Vagina (tissue), 2 donors: ENCODE data around the gene FOXL3. TPM values are rescaled to one million over a fixed set of nuclear protein-coding genes. Genes with fewer than 3 reads are reported as not detected.
"Not testable (repeated sequence)": the region's sequence is repeated elsewhere in the genome, so short reads cannot be mapped to it uniquely, and the experiment has no call there.

Source experiments
- DNase-seq, 2 donors: peaks; one replicate each; pipeline ENCODE4 v3.0.0-alpha.2; 2017; ENCODE audit errors: extremely low spot score in 2 of 2
- H3K27ac ChIP-seq: fragments of 200-600 bp; sonication (generic); one replicate; pipeline ENCODE4 v1.5.1; 2019
- H3K27me3 ChIP-seq: fragments of 200-600 bp; sonication (generic); one replicate; pipeline ENCODE4 v1.5.1; 2019
- H3K36me3 ChIP-seq, 2 donors: fragments of 200-600 bp; sonication (generic); one replicate each; pipeline ENCODE4 v1.5.1; 2017 to 2019
- H3K4me1 ChIP-seq: fragments of 200-600 bp; sonication (generic); one replicate; pipeline ENCODE4 v1.5.1; 2019
- H3K4me3 ChIP-seq, 2 donors: fragments of 200-600 bp; sonication (generic); 1 replicate in 1 of 2; 2 replicates in 1 of 2; pipeline ENCODE4 v1.5.1; 2016 to 2019
- H3K9me3 ChIP-seq: fragments of 200-600 bp; sonication (generic); one replicate; pipeline ENCODE4 v1.5.1; 2019
- CTCF ChIP-seq, 3 experiments: fragments of 450-650 bp in 2 of 3; fragments of 200-600 bp in 1 of 3; sonication (generic) in 1 of 3; IDR thresholded peaks; one replicate each; pipeline ENCODE4 v1.5.1; 2017 to 2019; ENCODE audit warnings: antibody characterized with exemption in 3 of 3, mild to moderate bottlenecking in 2 of 3, moderate library complexity in 2 of 3
- POLR2A ChIP-seq, 2 donors: fragments of 450-650 bp; IDR thresholded peaks; one replicate each; pipeline ENCODE4 v1.6.1; 2017; ENCODE audit warnings: antibody characterized with exemption in 2 of 2, mild to moderate bottlenecking in 2 of 2, moderate library complexity in 2 of 2
- POLR2AphosphoS5 ChIP-seq, 2 donors: sonication (generic); formaldehyde crosslinking; IDR thresholded peaks; one replicate each; pipeline ENCODE4 v1.9.0; 2017; ENCODE audit warnings: antibody characterized with exemption in 2 of 2, mild to moderate bottlenecking in 2 of 2, low read depth in 1 of 2; ENCODE audit not compliant: insufficient read depth in 1 of 2
- intact Hi-C: fragments of 100-400 bp; cut with DNase I; formaldehyde crosslinking; loops from one replicate; pipeline ENCODE4 v1.15.1; 2023
- total RNA-seq: library from RNA; depleted of rRNA; stranded (reverse); fragments of >200 nt; gene quantifications from one replicate; pipeline ENCODE4 v1.2.3, GENCODE V29; 2016

The FOXL3 gene
- total RNA-seq, result not detected

DNA sequence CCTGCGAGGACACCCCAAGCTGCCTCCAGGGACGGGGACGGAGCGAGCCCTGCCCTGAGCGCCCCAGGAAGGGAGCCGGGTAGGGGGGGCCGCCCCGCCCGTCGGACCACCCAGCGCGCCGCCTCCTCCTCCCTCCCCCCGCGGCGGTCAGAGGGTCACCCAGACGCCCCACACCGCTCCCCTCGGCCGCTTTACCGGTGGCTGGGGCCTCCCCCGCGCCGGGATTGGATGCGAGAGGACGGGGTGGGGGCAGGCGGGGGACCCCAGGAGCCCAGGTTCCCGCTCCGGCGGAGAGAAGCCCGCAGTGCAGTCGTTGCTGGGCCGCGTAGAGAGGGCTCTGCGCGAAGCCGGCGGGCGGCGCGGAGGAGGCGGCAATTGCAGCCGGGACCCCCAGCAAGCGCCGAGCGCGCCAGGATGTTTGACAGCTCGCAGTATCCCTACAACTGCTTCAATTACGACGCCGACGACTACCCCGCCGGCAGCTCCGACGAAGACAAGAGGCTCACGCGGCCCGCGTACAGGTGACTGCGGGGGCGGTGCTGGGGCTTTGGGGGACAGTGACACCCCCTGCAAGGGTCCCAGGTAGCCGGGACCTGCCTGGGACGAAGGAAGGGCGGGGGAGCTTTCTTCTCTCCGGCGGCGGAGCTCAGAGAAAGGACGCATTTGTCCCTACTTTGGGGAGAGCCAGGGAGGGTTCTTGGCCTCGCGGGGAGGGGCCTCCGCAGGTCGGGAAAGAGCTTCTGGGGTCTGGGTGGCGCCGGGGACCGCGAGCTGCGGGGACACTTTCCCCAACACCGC lies at the start of gene FOXL3:
FOXL3 (plus strand) TSS at position 415 of the 798 bp plus-strand sequence; CDS start at position 415, 0 bp downstream.
- H3K9me3 ChIP-seq, result no peaks in the 10 kb centered on the region
- no peak within 1 kb of the TSS for H3K4me3 ChIP-seq
- H3K27ac ChIP-seq, result no peak within 1 kb of the TSS
- TF ChIP-seq CTCF (IDR thresholded peaks at IDR 0.05), result no peak
- no peak for TF ChIP-seq POLR2A (IDR thresholded peaks at IDR 0.05)
- no peak for TF ChIP-seq POLR2AphosphoS5 (IDR thresholded peaks at IDR 0.05; ENCODE audit: insufficient read depth in 1 of 2, low read depth in 1 of 2)
- DNase-seq, result no peak
- H3K36me3 ChIP-seq, result no peaks in the 10 kb centered on the region
- peaks cover 15% of the 10 kb centered on the region for H3K27me3 ChIP-seq
- peaks cover 11% of the 10 kb centered on the region for H3K4me1 ChIP-seq
- intact Hi-C loops, result no loop called here

GRCh38 chr7:240887-241421 lies 49.0 kb upstream of the FOXL3 start:
- TF ChIP-seq POLR2A (IDR thresholded peaks at IDR 0.05), result no peak
- no peak for TF ChIP-seq POLR2AphosphoS5 (IDR thresholded peaks at IDR 0.05; ENCODE audit: insufficient read depth in 1 of 2, low read depth in 1 of 2)
- no peak for TF ChIP-seq CTCF (IDR thresholded peaks at IDR 0.05)
- intact Hi-C loops, result no loop called here
- Histone ChIP-seq H3K9me3 (no peaks in the 10 kb centered on the region), H3K27me3 (no peaks in the 10 kb centered on the region), H3K27ac (no peak overlapping the region), H3K4me1 (peaks cover 2% of the 10 kb centered on the region), H3K4me3 (no peak overlapping the region), H3K36me3 (no peaks in the 10 kb centered on the region)
- DNase-seq, result no peak

GRCh38 chr7:241513-241912 lies 48.5 kb upstream of the FOXL3 start:
- no peaks in the 10 kb centered on the region for H3K36me3 ChIP-seq
- no peak overlapping the region for H3K27ac ChIP-seq
- H3K4me1 ChIP-seq, result no peaks in the 10 kb centered on the region
- DNase-seq, result no peak
- H3K27me3 ChIP-seq, result no peaks in the 10 kb centered on the region
- no peak overlapping the region for H3K4me3 ChIP-seq
- TF ChIP-seq POLR2A (IDR thresholded peaks at IDR 0.05) (no peak), CTCF (IDR thresholded peaks at IDR 0.05) (no peak), POLR2AphosphoS5 (IDR thresholded peaks at IDR 0.05; ENCODE audit: insufficient read depth in 1 of 2, low read depth in 1 of 2) (no peak)
- H3K9me3 ChIP-seq, result no peaks in the 10 kb centered on the region
- intact Hi-C loops, result no loop called here

GRCh38 chr7:242826-243579 lies 47.0 kb upstream of the FOXL3 start:
- intact Hi-C loops, H3K36me3 ChIP-seq, H3K27me3 ChIP-seq, H3K27ac ChIP-seq, H3K9me3 ChIP-seq, H3K4me1 ChIP-seq, DNase-seq, H3K4me3 ChIP-seq: not testable (repeated sequence)

- H3K9me3 ChIP-seq, H3K27ac ChIP-seq, H3K36me3 ChIP-seq, H3K27me3 ChIP-seq, H3K4me3 ChIP-seq, intact Hi-C loops, DNase-seq, H3K4me1 ChIP-seq: not testable (repeated sequence)
These were observed 46.4 kb upstream of the FOXL3 start for GRCh38 chr7:243580-243978.

- Histone ChIP-seq H3K27ac (no peak overlapping the region), H3K4me3 (no peak overlapping the region), H3K27me3 (no peaks in the 10 kb centered on the region), H3K9me3 (no peaks in the 10 kb centered on the region), H3K36me3 (no peaks in the 10 kb centered on the region), H3K4me1 (no peaks in the 10 kb centered on the region)
- intact Hi-C loops, result no loop called here
- no peak for TF ChIP-seq POLR2AphosphoS5 (IDR thresholded peaks at IDR 0.05; ENCODE audit: insufficient read depth in 1 of 2, low read depth in 1 of 2)
- no peak for TF ChIP-seq CTCF (IDR thresholded peaks at IDR 0.05)
- TF ChIP-seq POLR2A (IDR thresholded peaks at IDR 0.05), result no peak
- DNase-seq, result no peak
These were observed 45.0 kb upstream of the FOXL3 start for GRCh38 chr7:244974-245373.
